ENCODE data around the gene RHNO1. TPM values are rescaled to one million over a fixed set of nuclear protein-coding genes. Genes with fewer than 3 reads are reported as not detected.

Gene RHNO1
- total RNA-seq, 1 donor from 2014 or later = 20.3 TPM

- Histone ChIP-seq H3K36me3 (ENCODE audit: control insufficient read depth, insufficient read depth, low read length) (peaks cover 1% of the 10 kb centered on the region), H3K4me3 (ENCODE audit: low read depth, low read length) (no peak overlapping the region), H3K27me3 (ENCODE audit: control insufficient read depth, insufficient read depth, low read length) (no peaks in the 10 kb centered on the region)
- TF ChIP-seq CTCF (IDR thresholded peaks at IDR 0.05; ENCODE audit: insufficient read depth, low read length, poor library complexity, severe bottlenecking) = no peak
- DNase-seq (ENCODE audit: low read depth) = no peak
Observed at GRCh38 chr12:2856051-2856450, 21.0 kb upstream of the RHNO1 start.

- Histone ChIP-seq H3K4me3 (ENCODE audit: low read depth, low read length) (no peak within 1 kb of the TSS), H3K36me3 (ENCODE audit: control insufficient read depth, insufficient read depth, low read length) (peaks cover 1% of the 10 kb centered on the region), H3K27me3 (ENCODE audit: control insufficient read depth, insufficient read depth, low read length) (no peaks in the 10 kb centered on the region)
- TF ChIP-seq CTCF (IDR thresholded peaks at IDR 0.05; ENCODE audit: insufficient read depth, low read length, poor library complexity, severe bottlenecking) = no peak
- no peak for DNase-seq (ENCODE audit: low read depth)
Observed at GRCh38 chr12:2857021-2857431, 20.0 kb upstream of the RHNO1 start, which contains the start of gene TEX52. Gene TEX52, minus strand, starts transcription at chr12:2857039. Its CDS starts 13 bp downstream, at chr12:2857026.

DNA sequence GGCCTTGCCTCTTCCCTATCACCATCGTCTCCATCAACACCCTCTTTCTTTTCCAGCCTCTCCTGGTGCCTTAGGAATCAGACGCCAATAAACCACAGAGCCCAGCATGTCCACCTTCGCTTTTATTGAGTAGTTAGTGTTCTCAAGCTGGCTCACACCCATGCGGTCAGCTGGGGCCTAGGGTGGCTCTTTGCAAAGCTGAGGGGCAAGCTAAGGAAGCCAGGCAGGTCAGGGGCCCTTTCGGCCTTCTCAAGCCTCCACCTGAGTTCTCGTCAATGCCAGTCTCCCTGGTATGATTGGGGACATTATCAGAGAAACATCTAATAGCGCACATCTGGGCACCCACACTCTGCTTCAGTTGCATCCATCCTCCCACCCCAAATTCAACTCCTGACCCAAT is 19.4 kb upstream of the RHNO1 start:
- no peak for DNase-seq (ENCODE audit: low read depth)
- TF ChIP-seq CTCF (IDR thresholded peaks at IDR 0.05; ENCODE audit: insufficient read depth, low read length, poor library complexity, severe bottlenecking) = no peak
- Histone ChIP-seq H3K27me3 (ENCODE audit: control insufficient read depth, insufficient read depth, low read length) (no peaks in the 10 kb centered on the region), H3K4me3 (ENCODE audit: low read depth, low read length) (no peak overlapping the region), H3K36me3 (ENCODE audit: control insufficient read depth, insufficient read depth, low read length) (peaks cover 1% of the 10 kb centered on the region)

GRCh38 chr12:2858334-2858733 is 18.7 kb upstream of the RHNO1 start:
- Histone ChIP-seq H3K27me3 (ENCODE audit: control insufficient read depth, insufficient read depth, low read length) (no peaks in the 10 kb centered on the region), H3K4me3 (ENCODE audit: low read depth, low read length) (no peak overlapping the region), H3K36me3 (ENCODE audit: control insufficient read depth, insufficient read depth, low read length) (peaks cover 1% of the 10 kb centered on the region)
- DNase-seq (ENCODE audit: low read depth) = no peak
- TF ChIP-seq CTCF (IDR thresholded peaks at IDR 0.05; ENCODE audit: insufficient read depth, low read length, poor library complexity, severe bottlenecking) = no peak

- Histone ChIP-seq H3K4me3 (ENCODE audit: low read depth, low read length) (no peak overlapping the region), H3K27me3 (ENCODE audit: control insufficient read depth, insufficient read depth, low read length) (no peaks in the 10 kb centered on the region), H3K36me3 (ENCODE audit: control insufficient read depth, insufficient read depth, low read length) (peaks cover 1% of the 10 kb centered on the region)
- no peak for TF ChIP-seq CTCF (IDR thresholded peaks at IDR 0.05; ENCODE audit: insufficient read depth, low read length, poor library complexity, severe bottlenecking)
- no peak for DNase-seq (ENCODE audit: low read depth)
Observed at GRCh38 chr12:2858944-2859421, 18.0 kb upstream of the RHNO1 start.

- no peak overlapping the region for H3K4me3 ChIP-seq (ENCODE audit: low read depth, low read length)
- TF ChIP-seq CTCF (IDR thresholded peaks at IDR 0.05; ENCODE audit: insufficient read depth, low read length, poor library complexity, severe bottlenecking) = no peak
- no peak for DNase-seq (ENCODE audit: low read depth)
- H3K27me3 ChIP-seq (ENCODE audit: control insufficient read depth, insufficient read depth, low read length) = no peaks in the 10 kb centered on the region
- H3K36me3 ChIP-seq (ENCODE audit: control insufficient read depth, insufficient read depth, low read length) = peaks cover 1% of the 10 kb centered on the region
Observed at GRCh38 chr12:2860170-2860569, 16.9 kb upstream of the RHNO1 start.
